ENCODE results near the gene SOX18. TPM values are rescaled to one million over a fixed set of nuclear protein-coding genes. Genes with fewer than 3 reads are reported as not detected.
A peak's percentile ranks its signal among the peaks of the same experiment; 100 is the strongest.

SOX18 gene
- total and polyA plus RNA-seq, 2 of the 4 experiments (the other 2 are of a cell fraction), result not detected

DNA sequence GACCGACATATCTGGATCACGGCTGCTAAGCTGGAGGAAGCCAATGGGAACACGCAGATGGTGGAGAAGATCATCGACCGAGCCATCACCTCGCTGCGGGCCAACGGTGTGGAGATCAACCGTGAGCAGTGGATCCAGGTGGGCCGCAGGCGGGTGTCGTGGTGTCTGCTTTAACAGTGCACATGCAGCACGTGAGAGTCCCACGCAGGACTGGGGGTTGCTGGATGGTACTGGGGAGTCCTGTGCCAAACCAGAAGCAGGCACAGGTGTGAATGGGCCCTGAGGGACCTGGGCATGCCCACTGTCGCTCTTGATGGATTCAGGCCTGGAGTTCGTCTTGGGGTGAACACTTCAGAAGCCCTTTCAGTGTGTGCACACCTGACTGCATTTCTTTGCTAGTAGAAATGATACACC, 38.1 kb downstream of the SOX18 start:
- DNase-seq (no peak), ATAC-seq (ENCODE audit: low read depth) (no peak)
- no peak overlapping the region for H3K18ac ChIP-seq (ENCODE audit: low read depth, low read length)
- 98% methylated on average over 11 of the region's 16 CpGs; no CpG with 5 or more reads in 1 of the 2 experiments for WGBS, 2 experiments (ENCODE audit: extremely low coverage in 2 of 2, insufficient read length in 1 of 2)
- in situ Hi-C loops (cut with MboI; ENCODE audit: low sequenced_read_pairs) (no loop called here), intact Hi-C loops (cut with micrococcal nuclease) (no loop called here), dilution Hi-C loops (cut with HindIII; ENCODE audit: low sequenced_read_pairs, unreplicated experiment) (no loop called here)
- no peak overlapping the region for H2AK5ac ChIP-seq (ENCODE audit: low read depth, low read length)
- TF ChIP-seq RAD21 (IDR thresholded peaks at IDR 0.05; ENCODE audit: low read length), result no peak
- TF ChIP-seq CHD1 (IDR thresholded peaks at IDR 0.05; ENCODE audit: low read depth, low read length), result no peak
- TF ChIP-seq, protein P1, sequence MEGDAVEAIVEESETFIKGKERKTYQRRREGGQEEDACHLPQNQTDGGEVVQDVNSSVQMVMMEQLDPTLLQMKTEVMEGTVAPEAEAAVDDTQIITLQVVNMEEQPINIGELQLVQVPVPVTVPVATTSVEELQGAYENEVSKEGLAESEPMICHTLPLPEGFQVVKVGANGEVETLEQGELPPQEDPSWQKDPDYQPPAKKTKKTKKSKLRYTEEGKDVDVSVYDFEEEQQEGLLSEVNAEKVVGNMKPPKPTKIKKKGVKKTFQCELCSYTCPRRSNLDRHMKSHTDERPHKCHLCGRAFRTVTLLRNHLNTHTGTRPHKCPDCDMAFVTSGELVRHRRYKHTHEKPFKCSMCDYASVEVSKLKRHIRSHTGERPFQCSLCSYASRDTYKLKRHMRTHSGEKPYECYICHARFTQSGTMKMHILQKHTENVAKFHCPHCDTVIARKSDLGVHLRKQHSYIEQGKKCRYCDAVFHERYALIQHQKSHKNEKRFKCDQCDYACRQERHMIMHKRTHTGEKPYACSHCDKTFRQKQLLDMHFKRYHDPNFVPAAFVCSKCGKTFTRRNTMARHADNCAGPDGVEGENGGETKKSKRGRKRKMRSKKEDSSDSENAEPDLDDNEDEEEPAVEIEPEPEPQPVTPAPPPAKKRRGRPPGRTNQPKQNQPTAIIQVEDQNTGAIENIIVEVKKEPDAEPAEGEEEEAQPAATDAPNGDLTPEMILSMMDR (conservative IDR thresholded peaks at IDR 0.05; ENCODE audit: low read depth, low read length), result no peak
- no peak for TF ChIP-seq NFE2L2 (IDR thresholded peaks at IDR 0.05; ENCODE audit: low read depth, low read length)
- no peak overlapping the region for H4K91ac ChIP-seq (ENCODE audit: insufficient read depth, low read depth, low read length)
- H4K8ac ChIP-seq (ENCODE audit: low read depth in 2 of 2, low read length in 2 of 2), result no peak overlapping the region
- H3K23ac ChIP-seq (ENCODE audit: low read depth, low read length), result no peak overlapping the region
- H2BK15ac ChIP-seq (ENCODE audit: low read depth, low read length), result no peak overlapping the region
- no peak overlapping the region for H3K4me2 ChIP-seq (ENCODE audit: low read depth, low read length)
- peaks cover 13% of the 10 kb centered on the region for H3K9me1 ChIP-seq (ENCODE audit: insufficient read depth, low read length)
- H2BK120ac ChIP-seq (ENCODE audit: low read depth, low read length), result no peak overlapping the region
- BruUV-seq (replicated peaks), result no TSS peak
- no peak overlapping the region for H2AK9ac ChIP-seq (replicated peaks; ENCODE audit: low read depth, low read length, poor library complexity)
- peak overlapping the region; percentile 66; the same call in 1 of the 2 replicates for H3K27ac ChIP-seq (ENCODE audit: insufficient read depth, low read length)
- no peak overlapping the region for H2BK20ac ChIP-seq (ENCODE audit: low read depth, low read length)
- no peaks in the 10 kb centered on the region for H3K9me3 ChIP-seq (ENCODE audit: control insufficient read depth, insufficient read depth, low read length)
- ChIA-PET CTCF (no interaction called here), POLR2A (ENCODE audit: unreplicated experiment) (no interaction called here)
- no peak overlapping the region for H3K14ac ChIP-seq (replicated peaks; ENCODE audit: low read depth, low read length)
- H4K5ac ChIP-seq (ENCODE audit: low read depth, low read length), result no peak overlapping the region
- H4K20me1 ChIP-seq (ENCODE audit: insufficient read depth, low read length), result peaks cover 20% of the 10 kb centered on the region
- H3K4me3 ChIP-seq (ENCODE audit: insufficient read depth, low read depth, low read length), result no peak overlapping the region
- no peak overlapping the region for H2BK5ac ChIP-seq (ENCODE audit: low read depth, low read length, poor library complexity, severe bottlenecking)
- H3K56ac ChIP-seq (ENCODE audit: extremely low read depth, insufficient read depth, low read length), result no peak overlapping the region
- no peak overlapping the region for H3K4ac ChIP-seq (ENCODE audit: low read depth, low read length)
- H3K4me1 ChIP-seq (ENCODE audit: control insufficient read depth, insufficient read depth, low read length), result peaks cover 13% of the 10 kb centered on the region; the same call in 1 of the 2 replicates
- H2AFZ ChIP-seq (replicated peaks; ENCODE audit: low read length, poor library complexity), result no peak overlapping the region
- H3K27me3 ChIP-seq (ENCODE audit: control insufficient read depth, insufficient read depth, low read length), result no peaks in the 10 kb centered on the region
- peaks cover 45% of the 10 kb centered on the region for H3K36me3 ChIP-seq (ENCODE audit: control insufficient read depth, insufficient read depth, low read length)
- H3K79me1 ChIP-seq (ENCODE audit: low read depth in 1 of 2, low read length in 2 of 2), result peaks cover 32 to 55% of the 10 kb centered on the region in 2 experiments
- no peak overlapping the region for H3K9ac ChIP-seq (ENCODE audit: low read depth, low read length)
